K562 (cell line): Measurements from ENCODE around the gene MLST8. TPM values are rescaled to one million over a fixed set of nuclear protein-coding genes. Genes with fewer than 3 reads are reported as not detected.

ENCODE experiments used
- FOXP1 ChIP-seq: sonication (generic); formaldehyde crosslinking; IDR thresholded peaks from 2 replicates; pipeline ENCODE4 v1.8.0; 2022; ENCODE audit warnings: mild to moderate bottlenecking, missing genetic modification reagents
- KLF1 ChIP-seq: fragments of 450-650 bp; IDR thresholded peaks from 2 replicates; pipeline ENCODE4 v1.6.1; 2016; ENCODE audit warnings: missing genetic modification characterization, missing compliant biosample characterization
- MTF1 ChIP-seq: fragments of 250-450 bp; sonication (Bioruptor Pico); IDR thresholded peaks from 2 replicates; pipeline ENCODE4 v1.9.0; 2021; ENCODE audit warnings: moderate library complexity, mild to moderate bottlenecking, inconsistent platforms, borderline replicate concordance
- NR4A1 ChIP-seq, 2 experiments: fragments of 250-450 bp in 1 of 2; fragments of 450-650 bp in 1 of 2; sonication (Bioruptor Pico) in 1 of 2; IDR thresholded peaks; 2 replicates each; pipeline versions ENCODE4 v1.4.0 to v1.6.1; 2016 to 2020; ENCODE audit warnings: mild to moderate bottlenecking in 2 of 2, missing compliant biosample characterization in 1 of 2, missing genetic modification characterization in 1 of 2, moderate library complexity in 1 of 2
- NUFIP1 ChIP-seq: fragments of 450-650 bp; IDR thresholded peaks from 2 replicates; pipeline ENCODE4 v1.6.1; 2018; ENCODE audit not compliant: partially characterized antibody
- PHB ChIP-seq: fragments of 250-450 bp; sonication (Bioruptor Pico); IDR thresholded peaks from 2 replicates; pipeline ENCODE4 v1.5.0; 2021
- SAP30 ChIP-seq: fragments of 200-600 bp; sonication (generic); IDR thresholded peaks from 2 replicates; pipeline ENCODE4 v1.6.1; 2012; ENCODE audit warnings: borderline replicate concordance, low read depth, mild to moderate bottlenecking, moderate library complexity, low read length, control low read depth, inconsistent platforms; ENCODE audit not compliant: insufficient read depth, poor library complexity, severe bottlenecking
- ZBTB7A ChIP-seq: IDR thresholded peaks from 2 replicates; pipeline ENCODE4 v1.6.1; 2011; ENCODE audit warnings: low read depth, mild to moderate bottlenecking, low read length, moderate library complexity, borderline replicate concordance; ENCODE audit not compliant: control insufficient read depth
- ZNF764 ChIP-seq: fragments of 250-450 bp; sonication (Bioruptor Pico); IDR thresholded peaks from 2 replicates; pipeline ENCODE4 v1.4.0; 2020; ENCODE audit warnings: low read depth, mild to moderate bottlenecking, moderate library complexity
- ZNF766 ChIP-seq: fragments of 200-800 bp; sonication (Bioruptor generic); conservative IDR thresholded peaks from 2 replicates; pipeline ENCODE4 v1.6.1; 2016; ENCODE audit warnings: missing genetic modification characterization, missing compliant biosample characterization
- polyA plus RNA-seq, 8 experiments: library from polyadenylated mRNA; depleted of rRNA in 4 of 8; stranded (reverse) in 5 of 8; unstranded in 3 of 8; fragments of >200 nt; fragmentation: Nextera tagmentation in 2 of 8; fragmentation: Illumina TruSeq in 1 of 8; extraction: Ambion mirVana in 2 of 8; extraction: Trizol in 1 of 8; gene quantifications; 2 replicates each; pipeline versions ENCODE4 v1.2.1 to v1.2.3, GENCODE V29; 2011 to 2014; ENCODE audit warnings: inconsistent platforms in 1 of 8, missing spikeins in 1 of 8
- total RNA-seq, 7 experiments: library from RNA; depleted of rRNA in 6 of 7; stranded (reverse); fragments of >200 nt in 6 of 7; fragmentation: Illumina TruSeq in 2 of 7; extraction: Trizol in 2 of 7; gene quantifications; 2 replicates each; pipeline versions ENCODE4 v1.2.1 to v1.2.3, GENCODE V29; 2011 to 2021; ENCODE audit warnings: low replicate concordance in 1 of 7
- TF ChIP-seq, protein P1 (sequence below): fragments of 450-650 bp; IDR thresholded peaks from 2 replicates; pipeline ENCODE4 v1.6.1; 2016; ENCODE audit warnings: mild to moderate bottlenecking
- TF ChIP-seq, protein P2 (sequence below): fragments of 250-450 bp; sonication (Bioruptor Pico); IDR thresholded peaks from 2 replicates; pipeline ENCODE4 v1.5.0; 2020; ENCODE audit warnings: mild to moderate bottlenecking, borderline replicate concordance
- TF ChIP-seq, protein P3 (sequence below), 2 experiments: IDR thresholded peaks; 2 replicates each; pipeline ENCODE4 v1.6.1; 2011; ENCODE audit warnings: borderline replicate concordance in 1 of 2, control low read depth in 1 of 2, low read depth in 1 of 2, low read length in 1 of 2, mild to moderate bottlenecking in 1 of 2, mixed read lengths in 1 of 2, moderate library complexity in 1 of 2; ENCODE audit not compliant: insufficient read depth in 1 of 2, insufficient read length in 1 of 2, poor library complexity in 1 of 2, severe bottlenecking in 1 of 2; ENCODE audit errors: extremely low read depth in 1 of 2
- TF ChIP-seq, protein P4 (sequence below): IDR thresholded peaks from 2 replicates; pipeline ENCODE4 v1.6.1; 2011; ENCODE audit warnings: borderline replicate concordance, low read depth, mild to moderate bottlenecking, moderate library complexity, low read length; ENCODE audit not compliant: insufficient read depth, poor library complexity, severe bottlenecking

Gene MLST8
- total and polyA plus RNA-seq, 9 of the 15 experiments (the other 6 are each of a cell fraction or from before 2014, with no cell fraction given) = 1.5 to 116 (median 43.3) TPM

DNA sequence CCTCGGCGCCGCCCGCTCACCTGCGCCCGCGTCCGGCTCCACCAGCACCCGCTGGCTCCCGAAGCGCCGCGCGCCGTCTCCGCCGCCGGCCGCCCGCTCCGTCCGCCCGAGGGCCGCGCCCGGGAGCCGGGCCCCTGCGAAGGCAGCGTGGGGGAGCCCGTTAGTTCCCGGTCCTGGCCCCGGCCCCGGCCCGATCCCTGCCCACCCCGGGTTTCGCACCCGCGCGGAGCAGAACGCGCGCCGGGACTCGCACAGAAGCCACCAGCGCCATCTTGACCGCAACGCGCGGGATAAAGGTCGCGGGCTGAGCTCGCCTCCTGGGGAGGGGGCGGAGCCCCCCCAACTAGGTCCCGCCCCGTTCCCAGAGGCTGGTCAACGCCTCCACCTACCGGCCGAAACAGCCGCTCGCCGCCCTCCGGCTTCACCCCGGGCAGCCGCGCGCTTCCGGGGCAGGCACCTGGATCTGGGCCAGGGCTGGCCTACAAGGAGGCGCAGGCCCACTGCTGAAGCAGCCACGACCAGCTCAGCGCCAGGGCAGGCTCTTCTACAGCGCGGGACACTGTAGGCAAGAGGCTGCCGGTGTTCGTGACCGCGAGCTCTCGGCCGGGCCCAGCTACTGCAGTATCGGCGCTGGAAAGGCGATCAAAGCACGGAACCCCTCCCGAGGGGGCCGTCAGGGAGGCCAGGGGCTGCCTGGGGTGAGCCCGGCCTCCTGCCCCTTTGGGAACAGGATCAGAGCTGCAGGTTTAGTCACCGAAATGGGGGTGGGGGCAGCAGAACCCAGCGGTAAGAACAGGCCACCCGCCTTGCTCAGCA is 46.2 kb downstream of the MLST8 start, which contains the start of gene ECI1 (continued):
- peak; percentile 6; the same call in 1 of the 2 replicates for TF ChIP-seq ZNF766
- TF ChIP-seq SAP30 = no peak
- TF ChIP-seq MTF1 = no peak
- TF ChIP-seq ZNF764 (CRISPR knock-in tag) = no peak
- TF ChIP-seq NUFIP1 = no peak
- TF ChIP-seq, protein P1, sequence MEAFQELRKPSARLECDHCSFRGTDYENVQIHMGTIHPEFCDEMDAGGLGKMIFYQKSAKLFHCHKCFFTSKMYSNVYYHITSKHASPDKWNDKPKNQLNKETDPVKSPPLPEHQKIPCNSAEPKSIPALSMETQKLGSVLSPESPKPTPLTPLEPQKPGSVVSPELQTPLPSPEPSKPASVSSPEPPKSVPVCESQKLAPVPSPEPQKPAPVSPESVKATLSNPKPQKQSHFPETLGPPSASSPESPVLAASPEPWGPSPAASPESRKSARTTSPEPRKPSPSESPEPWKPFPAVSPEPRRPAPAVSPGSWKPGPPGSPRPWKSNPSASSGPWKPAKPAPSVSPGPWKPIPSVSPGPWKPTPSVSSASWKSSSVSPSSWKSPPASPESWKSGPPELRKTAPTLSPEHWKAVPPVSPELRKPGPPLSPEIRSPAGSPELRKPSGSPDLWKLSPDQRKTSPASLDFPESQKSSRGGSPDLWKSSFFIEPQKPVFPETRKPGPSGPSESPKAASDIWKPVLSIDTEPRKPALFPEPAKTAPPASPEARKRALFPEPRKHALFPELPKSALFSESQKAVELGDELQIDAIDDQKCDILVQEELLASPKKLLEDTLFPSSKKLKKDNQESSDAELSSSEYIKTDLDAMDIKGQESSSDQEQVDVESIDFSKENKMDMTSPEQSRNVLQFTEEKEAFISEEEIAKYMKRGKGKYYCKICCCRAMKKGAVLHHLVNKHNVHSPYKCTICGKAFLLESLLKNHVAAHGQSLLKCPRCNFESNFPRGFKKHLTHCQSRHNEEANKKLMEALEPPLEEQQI = no peak
- peak; percentile 66 for TF ChIP-seq FOXP1
- TF ChIP-seq, protein P2, sequence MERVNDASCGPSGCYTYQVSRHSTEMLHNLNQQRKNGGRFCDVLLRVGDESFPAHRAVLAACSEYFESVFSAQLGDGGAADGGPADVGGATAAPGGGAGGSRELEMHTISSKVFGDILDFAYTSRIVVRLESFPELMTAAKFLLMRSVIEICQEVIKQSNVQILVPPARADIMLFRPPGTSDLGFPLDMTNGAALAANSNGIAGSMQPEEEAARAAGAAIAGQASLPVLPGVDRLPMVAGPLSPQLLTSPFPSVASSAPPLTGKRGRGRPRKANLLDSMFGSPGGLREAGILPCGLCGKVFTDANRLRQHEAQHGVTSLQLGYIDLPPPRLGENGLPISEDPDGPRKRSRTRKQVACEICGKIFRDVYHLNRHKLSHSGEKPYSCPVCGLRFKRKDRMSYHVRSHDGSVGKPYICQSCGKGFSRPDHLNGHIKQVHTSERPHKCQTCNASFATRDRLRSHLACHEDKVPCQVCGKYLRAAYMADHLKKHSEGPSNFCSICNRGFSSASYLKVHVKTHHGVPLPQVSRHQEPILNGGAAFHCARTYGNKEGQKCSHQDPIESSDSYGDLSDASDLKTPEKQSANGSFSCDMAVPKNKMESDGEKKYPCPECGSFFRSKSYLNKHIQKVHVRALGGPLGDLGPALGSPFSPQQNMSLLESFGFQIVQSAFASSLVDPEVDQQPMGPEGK (CRISPR knock-in tag) = peak; percentile 68; the same call in 1 of the 2 replicates
- peak; percentile 10; the same call in 1 of the 2 replicates for TF ChIP-seq KLF1 (tag)
- TF ChIP-seq, protein P3, sequence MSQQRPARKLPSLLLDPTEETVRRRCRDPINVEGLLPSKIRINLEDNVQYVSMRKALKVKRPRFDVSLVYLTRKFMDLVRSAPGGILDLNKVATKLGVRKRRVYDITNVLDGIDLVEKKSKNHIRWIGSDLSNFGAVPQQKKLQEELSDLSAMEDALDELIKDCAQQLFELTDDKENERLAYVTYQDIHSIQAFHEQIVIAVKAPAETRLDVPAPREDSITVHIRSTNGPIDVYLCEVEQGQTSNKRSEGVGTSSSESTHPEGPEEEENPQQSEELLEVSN (IDR thresholded peaks at IDR 0.05; ENCODE audit: borderline replicate concordance in 1 of 2, extremely low read depth in 1 of 2, insufficient read depth in 1 of 2, insufficient read length in 1 of 2, low read depth in 1 of 2, low read length in 1 of 2, poor library complexity in 1 of 2, severe bottlenecking in 1 of 2) = peak in 1 of 2 experiments; percentile 74
- TF ChIP-seq NR4A1 (CRISPR knock-in tag; IDR thresholded peaks at IDR 0.05) = no peak
- TF ChIP-seq NR4A1 (tag; IDR thresholded peaks at IDR 0.05) = 0 out of 2 replicates have a peak, but pooled peaks have one; percentile 10
- TF ChIP-seq PHB (CRISPR knock-in tag) = peak; percentile 11; the same call in 1 of the 2 replicates
- TF ChIP-seq, protein P4, sequence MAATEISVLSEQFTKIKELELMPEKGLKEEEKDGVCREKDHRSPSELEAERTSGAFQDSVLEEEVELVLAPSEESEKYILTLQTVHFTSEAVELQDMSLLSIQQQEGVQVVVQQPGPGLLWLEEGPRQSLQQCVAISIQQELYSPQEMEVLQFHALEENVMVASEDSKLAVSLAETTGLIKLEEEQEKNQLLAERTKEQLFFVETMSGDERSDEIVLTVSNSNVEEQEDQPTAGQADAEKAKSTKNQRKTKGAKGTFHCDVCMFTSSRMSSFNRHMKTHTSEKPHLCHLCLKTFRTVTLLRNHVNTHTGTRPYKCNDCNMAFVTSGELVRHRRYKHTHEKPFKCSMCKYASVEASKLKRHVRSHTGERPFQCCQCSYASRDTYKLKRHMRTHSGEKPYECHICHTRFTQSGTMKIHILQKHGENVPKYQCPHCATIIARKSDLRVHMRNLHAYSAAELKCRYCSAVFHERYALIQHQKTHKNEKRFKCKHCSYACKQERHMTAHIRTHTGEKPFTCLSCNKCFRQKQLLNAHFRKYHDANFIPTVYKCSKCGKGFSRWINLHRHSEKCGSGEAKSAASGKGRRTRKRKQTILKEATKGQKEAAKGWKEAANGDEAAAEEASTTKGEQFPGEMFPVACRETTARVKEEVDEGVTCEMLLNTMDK = peak; percentile 50
- peak; percentile 90; the same call in 1 of the 2 replicates for TF ChIP-seq ZBTB7A
